ENCODE results near the gene STK32A.

The STK32A gene

GRCh38 chr5:147373328-147373727, 138.5 kb downstream of the STK32A start:
- no peak overlapping the region for H2AFZ ChIP-seq (ENCODE audit: low read depth, low read length)
- no peaks in the 10 kb centered on the region for H3K27me3 ChIP-seq (ENCODE audit: insufficient read depth, low read length, poor library complexity)
- no peaks in the 10 kb centered on the region for H4K20me1 ChIP-seq (ENCODE audit: insufficient read depth, low read length)
- H3K79me2 ChIP-seq (ENCODE audit: insufficient read depth, low read length), result no peaks in the 10 kb centered on the region
- H3K36me3 ChIP-seq (ENCODE audit: insufficient read depth, low read length), result no peaks in the 10 kb centered on the region
- H3K9ac ChIP-seq (ENCODE audit: low read depth, low read length), result no peak overlapping the region
- H3K4me3 ChIP-seq (ENCODE audit: low read depth in 1 of 2, low read length in 2 of 2), result no peak overlapping the region
- no peak for ATAC-seq (ENCODE audit: insufficient read depth, low read depth)
- TF ChIP-seq EZH2 (IDR thresholded peaks at IDR 0.05; ENCODE audit: borderline replicate concordance, low read depth, low read length, severe bottlenecking) (no peak), CTCF (IDR thresholded peaks at IDR 0.05; ENCODE audit: borderline replicate concordance, extremely low read depth, low read length, poor library complexity, severe bottlenecking) (no peak)
- H3K4me1 ChIP-seq (ENCODE audit: insufficient read depth, low read length), result no peaks in the 10 kb centered on the region
- H3K27ac ChIP-seq (ENCODE audit: low read length), result no peak overlapping the region
- H3K9me3 ChIP-seq (ENCODE audit: insufficient read depth, low read length, severe bottlenecking), result no peaks in the 10 kb centered on the region
- no peak overlapping the region for H3K4me2 ChIP-seq (ENCODE audit: insufficient read depth, low read length)
- DNase-seq, result no peak

GRCh38 chr5:147375151-147375550, 140.3 kb downstream of the STK32A start:
- no peak overlapping the region for H3K4me2 ChIP-seq (ENCODE audit: insufficient read depth, low read length)
- H3K9me3 ChIP-seq (ENCODE audit: insufficient read depth, low read length, severe bottlenecking), result no peaks in the 10 kb centered on the region
- no peaks in the 10 kb centered on the region for H3K36me3 ChIP-seq (ENCODE audit: insufficient read depth, low read length)
- H3K9ac ChIP-seq (ENCODE audit: low read depth, low read length), result no peak overlapping the region
- no peak overlapping the region for H3K27ac ChIP-seq (ENCODE audit: low read length)
- no peaks in the 10 kb centered on the region for H3K79me2 ChIP-seq (ENCODE audit: insufficient read depth, low read length)
- H3K4me3 ChIP-seq (ENCODE audit: low read depth in 1 of 2, low read length in 2 of 2), result no peak overlapping the region
- TF ChIP-seq EZH2 (IDR thresholded peaks at IDR 0.05; ENCODE audit: borderline replicate concordance, low read depth, low read length, severe bottlenecking) (no peak), CTCF (IDR thresholded peaks at IDR 0.05; ENCODE audit: borderline replicate concordance, extremely low read depth, low read length, poor library complexity, severe bottlenecking) (no peak)
- ATAC-seq (ENCODE audit: insufficient read depth, low read depth) (no peak), DNase-seq (no peak)
- no peaks in the 10 kb centered on the region for H3K4me1 ChIP-seq (ENCODE audit: insufficient read depth, low read length)
- no peaks in the 10 kb centered on the region for H4K20me1 ChIP-seq (ENCODE audit: insufficient read depth, low read length)
- H3K27me3 ChIP-seq (ENCODE audit: insufficient read depth, low read length, poor library complexity), result no peaks in the 10 kb centered on the region
- H2AFZ ChIP-seq (ENCODE audit: low read depth, low read length), result no peak overlapping the region

- no peaks in the 10 kb centered on the region for H3K27me3 ChIP-seq (ENCODE audit: insufficient read depth, low read length, poor library complexity)
- TF ChIP-seq EZH2 (IDR thresholded peaks at IDR 0.05; ENCODE audit: borderline replicate concordance, low read depth, low read length, severe bottlenecking), result no peak
- no peak for TF ChIP-seq CTCF (IDR thresholded peaks at IDR 0.05; ENCODE audit: borderline replicate concordance, extremely low read depth, low read length, poor library complexity, severe bottlenecking)
- no peak overlapping the region for H3K27ac ChIP-seq (ENCODE audit: low read length)
- no peaks in the 10 kb centered on the region for H3K79me2 ChIP-seq (ENCODE audit: insufficient read depth, low read length)
- no peak for DNase-seq
- no peak overlapping the region for H3K4me3 ChIP-seq (ENCODE audit: low read depth in 1 of 2, low read length in 2 of 2)
- no peak overlapping the region for H2AFZ ChIP-seq (ENCODE audit: low read depth, low read length)
- no peaks in the 10 kb centered on the region for H3K9me3 ChIP-seq (ENCODE audit: insufficient read depth, low read length, severe bottlenecking)
- H3K9ac ChIP-seq (ENCODE audit: low read depth, low read length), result no peak overlapping the region
- no peaks in the 10 kb centered on the region for H3K4me1 ChIP-seq (ENCODE audit: insufficient read depth, low read length)
- no peak overlapping the region for H3K4me2 ChIP-seq (ENCODE audit: insufficient read depth, low read length)
- no peaks in the 10 kb centered on the region for H3K36me3 ChIP-seq (ENCODE audit: insufficient read depth, low read length)
- ATAC-seq (ENCODE audit: insufficient read depth, low read depth), result no peak
- H4K20me1 ChIP-seq (ENCODE audit: insufficient read depth, low read length), result no peaks in the 10 kb centered on the region
Measured at GRCh38 chr5:147377682-147378081, 142.9 kb downstream of the STK32A start.

GRCh38 chr5:147381555-147381954, 146.7 kb downstream of the STK32A start:
- TF ChIP-seq CTCF (IDR thresholded peaks at IDR 0.05; ENCODE audit: borderline replicate concordance, extremely low read depth, low read length, poor library complexity, severe bottlenecking) (no peak), EZH2 (IDR thresholded peaks at IDR 0.05; ENCODE audit: borderline replicate concordance, low read depth, low read length, severe bottlenecking) (no peak)
- Histone ChIP-seq H3K9ac (ENCODE audit: low read depth, low read length) (no peak overlapping the region), H2AFZ (ENCODE audit: low read depth, low read length) (no peak overlapping the region), H3K4me2 (ENCODE audit: insufficient read depth, low read length) (no peak overlapping the region), H3K9me3 (ENCODE audit: insufficient read depth, low read length, severe bottlenecking) (no peaks in the 10 kb centered on the region), H3K27me3 (ENCODE audit: insufficient read depth, low read length, poor library complexity) (no peaks in the 10 kb centered on the region), H3K27ac (ENCODE audit: low read length) (no peak overlapping the region), H3K4me1 (ENCODE audit: insufficient read depth, low read length) (no peaks in the 10 kb centered on the region), H3K36me3 (ENCODE audit: insufficient read depth, low read length) (no peaks in the 10 kb centered on the region), H4K20me1 (ENCODE audit: insufficient read depth, low read length) (no peaks in the 10 kb centered on the region), H3K79me2 (ENCODE audit: insufficient read depth, low read length) (no peaks in the 10 kb centered on the region), H3K4me3 (ENCODE audit: low read depth in 1 of 2, low read length in 2 of 2) (no peak overlapping the region)
- DNase-seq, result no peak
- no peak for ATAC-seq (ENCODE audit: insufficient read depth, low read depth)

Measured in DND-41 (cell line).